ENCODE results near the gene PAXIP1.

GRCh38 chr7:154902600-154903082, 100.3 kb downstream of the PAXIP1 start:
- TF ChIP-seq CTCF (IDR thresholded peaks at IDR 0.05 in 2 of 3, conservative IDR thresholded peaks at IDR 0.05 in 1 of 3; ENCODE audit: control insufficient read depth in 2 of 3, extremely low read depth in 1 of 3, insufficient read depth in 1 of 3, low read depth in 3 of 3, low read length in 3 of 3) (no peak), SIN3A (IDR thresholded peaks at IDR 0.05; ENCODE audit: low read depth, low read length) (no peak), EP300 (IDR thresholded peaks at IDR 0.05; ENCODE audit: borderline replicate concordance in 1 of 2, control insufficient read depth in 1 of 2, low read depth in 2 of 2, low read length in 2 of 2) (no peak), POLR2AphosphoS5 (IDR thresholded peaks at IDR 0.05; ENCODE audit: low read length) (no peak), MYB (IDR thresholded peaks at IDR 0.05; ENCODE audit: borderline replicate concordance, low read depth, low read length) (no peak), HDAC6 (IDR thresholded peaks at IDR 0.05; ENCODE audit: unreplicated experiment) (no peak), PML (IDR thresholded peaks at IDR 0.05; ENCODE audit: low read length) (no peak), NR2C1 (IDR thresholded peaks at IDR 0.05) (no peak)

All from GM12878 (cell line).